Measurements from ENCODE around the gene MAN1A1.

Gene MAN1A1

DNA sequence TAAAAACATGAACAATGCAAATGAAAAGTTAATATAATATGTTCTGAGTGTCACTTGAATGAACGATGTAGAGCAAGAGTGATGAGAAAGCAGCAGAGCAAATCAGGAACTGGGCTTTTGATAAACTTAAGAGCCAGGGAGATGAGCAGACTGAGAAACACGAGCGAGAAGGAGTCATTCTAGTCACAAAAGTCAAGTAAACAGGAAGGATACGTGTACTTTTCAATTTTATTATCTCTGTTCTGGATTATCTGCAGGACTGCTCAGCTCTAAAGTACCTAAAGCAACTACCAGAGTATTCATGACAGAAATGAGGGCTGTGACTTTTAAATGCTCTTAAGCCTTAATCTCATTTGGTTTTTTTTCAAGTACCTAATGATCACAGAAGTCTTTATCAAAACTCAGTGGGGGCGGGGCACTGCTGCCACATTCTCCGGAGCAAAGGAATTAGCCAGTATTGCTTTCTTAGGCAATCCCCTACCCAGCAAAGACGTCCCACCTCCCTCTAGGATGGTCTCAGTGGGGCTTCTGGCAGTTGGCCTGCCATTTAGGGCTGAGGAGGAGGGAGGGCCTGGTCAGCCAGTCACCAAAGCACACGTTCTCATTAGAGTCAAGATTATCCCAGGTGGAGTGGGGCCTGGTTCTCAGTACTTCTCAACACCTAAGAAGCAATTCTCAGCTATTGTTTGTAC is 8.6 kb downstream of the MAN1A1 start:
- no peak overlapping the region for H3K4me3 ChIP-seq (ENCODE audit: low read depth, low read length)
- TF ChIP-seq, protein P1, sequence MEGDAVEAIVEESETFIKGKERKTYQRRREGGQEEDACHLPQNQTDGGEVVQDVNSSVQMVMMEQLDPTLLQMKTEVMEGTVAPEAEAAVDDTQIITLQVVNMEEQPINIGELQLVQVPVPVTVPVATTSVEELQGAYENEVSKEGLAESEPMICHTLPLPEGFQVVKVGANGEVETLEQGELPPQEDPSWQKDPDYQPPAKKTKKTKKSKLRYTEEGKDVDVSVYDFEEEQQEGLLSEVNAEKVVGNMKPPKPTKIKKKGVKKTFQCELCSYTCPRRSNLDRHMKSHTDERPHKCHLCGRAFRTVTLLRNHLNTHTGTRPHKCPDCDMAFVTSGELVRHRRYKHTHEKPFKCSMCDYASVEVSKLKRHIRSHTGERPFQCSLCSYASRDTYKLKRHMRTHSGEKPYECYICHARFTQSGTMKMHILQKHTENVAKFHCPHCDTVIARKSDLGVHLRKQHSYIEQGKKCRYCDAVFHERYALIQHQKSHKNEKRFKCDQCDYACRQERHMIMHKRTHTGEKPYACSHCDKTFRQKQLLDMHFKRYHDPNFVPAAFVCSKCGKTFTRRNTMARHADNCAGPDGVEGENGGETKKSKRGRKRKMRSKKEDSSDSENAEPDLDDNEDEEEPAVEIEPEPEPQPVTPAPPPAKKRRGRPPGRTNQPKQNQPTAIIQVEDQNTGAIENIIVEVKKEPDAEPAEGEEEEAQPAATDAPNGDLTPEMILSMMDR (IDR thresholded peaks at IDR 0.05; ENCODE audit: borderline replicate concordance, insufficient read depth, low read depth, low read length) = no peak

DNA sequence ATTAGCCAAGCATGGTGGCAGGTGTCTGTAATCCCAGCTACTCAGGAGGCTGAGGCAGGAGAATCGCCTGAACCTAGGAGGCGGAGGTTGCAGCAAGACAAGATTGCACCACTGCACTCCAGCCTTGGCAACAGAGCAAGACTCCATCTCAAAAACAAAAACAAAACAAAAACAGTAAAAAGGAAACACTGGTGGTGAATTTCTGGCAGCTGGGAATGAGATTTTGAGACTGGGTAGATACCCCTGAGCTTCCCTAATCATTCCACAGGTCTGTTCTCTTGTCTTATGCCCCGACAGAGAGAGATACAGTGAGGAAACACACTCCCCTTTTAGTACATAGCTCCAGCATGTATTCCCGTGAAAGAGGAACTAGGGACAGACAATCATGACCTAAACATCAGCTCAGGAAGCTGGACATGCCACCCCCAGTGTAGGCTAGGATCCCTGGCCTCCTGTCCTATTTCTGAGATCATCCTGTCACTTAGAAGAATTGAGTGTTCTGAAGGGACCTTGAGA is 9.6 kb downstream of the MAN1A1 start:
- TF ChIP-seq, protein P1 (IDR thresholded peaks at IDR 0.05; ENCODE audit: borderline replicate concordance, insufficient read depth, low read depth, low read length) = no peak
- H3K4me3 ChIP-seq (ENCODE audit: low read depth, low read length) = no peak overlapping the region

DNA sequence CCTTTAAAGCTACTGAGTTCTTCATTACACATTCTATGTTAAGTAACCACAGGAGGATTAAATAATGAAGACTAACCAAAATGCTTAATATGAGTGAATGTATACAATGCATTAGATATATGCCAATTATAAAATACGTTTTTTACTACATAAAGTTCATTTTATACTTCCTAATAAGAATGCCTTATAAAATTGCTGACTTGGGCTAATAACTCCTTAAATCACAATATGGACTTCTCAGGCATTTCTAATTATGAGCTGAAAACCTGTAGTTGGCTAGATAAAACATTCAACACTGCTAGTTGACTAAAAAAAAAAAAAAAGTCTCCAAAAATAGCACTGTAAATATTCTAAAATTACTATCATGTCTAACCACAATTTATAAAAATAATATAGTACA is 11.8 kb downstream of the MAN1A1 start:
- TF ChIP-seq, protein P1 (IDR thresholded peaks at IDR 0.05; ENCODE audit: borderline replicate concordance, insufficient read depth, low read depth, low read length) = no peak
- no peak overlapping the region for H3K4me3 ChIP-seq (ENCODE audit: low read depth, low read length)

DNA sequence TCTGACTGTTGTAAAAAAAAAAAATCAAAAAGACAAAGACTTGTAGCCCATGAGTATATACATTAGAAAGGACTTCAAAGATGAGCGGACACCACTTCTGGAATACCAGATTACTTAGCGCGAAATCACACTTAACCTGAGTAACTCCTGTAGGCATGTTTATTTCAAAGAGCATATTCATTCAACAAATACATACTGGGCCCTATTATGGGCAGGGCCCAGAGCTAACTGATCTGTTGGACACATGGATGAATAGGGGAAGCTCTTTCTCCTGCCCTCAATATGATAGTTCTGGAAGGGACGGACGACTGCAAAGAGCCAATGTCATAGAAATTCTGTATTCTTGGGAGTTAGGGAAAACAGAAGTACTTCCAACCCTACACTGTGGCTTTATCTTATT is 12.3 kb downstream of the MAN1A1 start:
- no peak overlapping the region for H3K4me3 ChIP-seq (ENCODE audit: low read depth, low read length)
- TF ChIP-seq, protein P1 (IDR thresholded peaks at IDR 0.05; ENCODE audit: borderline replicate concordance, insufficient read depth, low read depth, low read length) = no peak

DNA sequence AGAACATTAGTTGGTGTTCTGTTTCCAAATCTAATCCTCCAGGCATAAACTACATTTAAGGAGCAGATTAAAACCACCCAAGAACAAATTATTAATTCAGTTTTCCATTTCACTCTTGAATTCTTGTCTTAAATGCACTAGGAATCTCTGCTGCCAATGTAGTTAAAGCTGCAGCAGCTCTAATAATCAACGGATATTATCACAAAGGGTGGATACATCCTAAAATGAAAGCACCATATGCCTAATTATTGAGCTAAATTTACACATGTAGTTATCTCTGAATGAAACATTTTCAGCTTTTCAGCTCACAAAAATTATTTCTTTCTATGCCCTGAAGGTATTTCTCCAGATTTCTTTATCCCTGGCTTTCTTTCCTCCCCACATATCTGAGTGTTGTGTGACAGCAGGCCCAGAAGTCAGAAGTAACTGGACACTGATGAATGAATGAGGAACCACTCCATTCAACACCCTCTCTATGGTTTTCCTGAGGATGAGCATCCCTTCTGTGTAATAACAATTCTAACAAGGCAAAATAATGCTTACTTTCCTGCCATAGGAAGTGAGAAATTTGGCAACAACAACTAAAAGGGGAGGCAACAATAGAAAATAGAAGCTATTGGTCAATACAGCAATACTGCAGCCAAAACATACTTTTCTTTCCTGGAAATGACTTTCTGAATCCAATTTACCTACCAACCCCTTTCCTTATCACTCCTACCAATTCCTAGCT is 14.9 kb downstream of the MAN1A1 start:
- TF ChIP-seq, protein P1 (IDR thresholded peaks at IDR 0.05; ENCODE audit: borderline replicate concordance, insufficient read depth, low read depth, low read length) = no peak
- no peak overlapping the region for H3K4me3 ChIP-seq (ENCODE audit: low read depth, low read length)

DNA sequence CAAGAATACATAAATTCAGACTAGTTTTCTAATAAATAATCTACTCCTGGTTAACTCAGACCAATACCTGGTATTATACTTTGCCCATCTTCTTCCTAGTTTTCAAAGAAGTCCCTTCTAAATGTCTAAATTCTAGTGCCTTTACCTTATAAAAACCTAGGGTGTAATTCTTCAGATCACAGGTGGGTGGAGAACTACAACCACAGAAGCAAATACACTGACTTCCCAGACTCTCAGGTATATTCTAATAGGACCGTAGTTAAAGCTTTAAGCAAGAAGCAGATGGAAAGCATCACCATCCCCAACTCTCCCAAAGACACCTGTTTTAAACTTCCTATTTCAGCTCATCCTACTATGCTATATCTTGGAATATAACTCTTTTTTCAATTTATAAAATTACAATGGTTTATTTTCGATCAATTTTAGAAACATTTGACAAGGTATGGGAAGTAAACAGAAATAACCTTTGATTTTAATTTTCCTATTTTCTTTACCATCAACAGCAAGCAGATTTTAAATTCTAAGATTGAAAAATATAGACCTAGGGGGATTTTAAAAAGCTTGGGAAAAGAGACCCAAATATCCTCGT is 15.8 kb downstream of the MAN1A1 start:
- TF ChIP-seq, protein P1 (IDR thresholded peaks at IDR 0.05; ENCODE audit: borderline replicate concordance, insufficient read depth, low read depth, low read length) = peak; percentile 33; the same call in 1 of the 2 replicates
- no peak overlapping the region for H3K4me3 ChIP-seq (ENCODE audit: low read depth, low read length)
